NCI-H226 (cell line): Measurements from ENCODE around the gene NOMO2.
"Not testable (repeated sequence)": the region's sequence is repeated elsewhere in the genome, so short reads cannot be mapped to it uniquely, and the experiment has no call there.

ENCODE experiments used
- DNase-seq: peaks from one replicate; pipeline ENCODE4 v3.0.0-alpha.2; 2015

The NOMO2 gene

DNA sequence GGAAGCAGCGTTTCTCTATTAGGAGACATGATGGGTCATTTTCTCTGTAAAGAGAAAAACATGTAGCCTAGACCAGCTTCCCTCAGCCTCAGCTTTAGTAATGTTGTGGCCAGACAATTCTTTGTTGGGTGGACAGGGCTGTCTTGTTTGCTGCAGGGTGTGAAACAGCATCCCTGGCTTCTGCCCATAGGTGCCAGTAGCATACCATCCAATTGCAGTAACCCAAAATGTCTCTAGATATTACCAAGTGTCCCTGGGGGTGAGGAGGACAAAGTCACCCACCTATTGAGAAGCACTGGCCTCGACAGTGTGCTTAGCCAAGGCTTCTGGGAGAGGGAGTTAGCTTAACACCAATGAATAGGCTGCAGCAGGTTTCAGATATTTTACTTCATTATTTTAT, 14.0 kb upstream of the NOMO2 start:
- DNase-seq, result not testable (repeated sequence)

DNA sequence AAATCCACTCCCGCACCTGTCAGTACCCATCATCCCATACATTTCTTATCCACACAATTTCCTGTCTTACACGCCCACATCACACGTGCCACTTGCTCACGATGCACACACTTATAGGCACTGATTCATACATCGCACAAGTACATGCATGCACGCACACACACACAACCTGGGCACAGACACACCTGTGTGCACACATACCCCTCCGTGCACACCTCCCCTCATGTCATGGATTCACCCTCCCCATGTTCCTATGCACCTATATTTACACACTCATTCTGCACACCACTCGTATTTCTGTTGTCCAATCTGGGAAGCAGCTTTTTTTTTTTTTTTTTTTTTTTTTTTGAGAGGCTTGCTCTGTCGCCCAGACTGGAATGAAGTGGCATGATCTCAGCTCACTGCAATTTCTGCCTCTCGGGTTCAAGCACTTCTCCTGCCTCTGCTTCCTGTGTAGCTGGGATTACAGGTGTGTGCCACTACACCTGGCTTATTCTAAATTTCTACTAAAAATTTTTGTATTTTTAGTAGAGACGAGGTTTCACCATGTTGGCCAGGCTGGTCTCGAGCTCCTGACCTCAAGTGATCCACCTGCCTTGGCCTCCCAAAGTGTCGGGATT, 13.5 kb upstream of the NOMO2 start:
- DNase-seq, result not testable (repeated sequence)

DNA sequence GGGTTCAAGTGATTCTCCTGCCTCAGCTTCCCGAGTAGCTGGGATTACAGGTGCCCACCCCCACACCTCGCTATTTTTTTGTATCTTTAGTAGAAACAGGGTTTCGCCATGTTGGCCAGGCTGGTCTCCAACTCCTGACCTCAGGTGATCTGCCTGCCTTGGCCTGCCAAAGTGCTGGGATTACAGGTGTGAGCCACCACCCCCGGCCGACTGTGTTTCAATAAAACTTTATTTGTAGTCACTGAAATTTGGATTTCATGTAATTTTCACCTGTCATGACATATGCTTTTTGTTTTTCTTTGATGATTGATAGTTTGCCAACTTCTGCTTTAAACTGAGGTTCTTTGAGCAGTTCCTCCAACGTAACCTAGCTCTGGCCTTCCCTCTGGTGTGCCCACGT, 12.0 kb upstream of the NOMO2 start:
- DNase-seq, result not testable (repeated sequence)

DNA sequence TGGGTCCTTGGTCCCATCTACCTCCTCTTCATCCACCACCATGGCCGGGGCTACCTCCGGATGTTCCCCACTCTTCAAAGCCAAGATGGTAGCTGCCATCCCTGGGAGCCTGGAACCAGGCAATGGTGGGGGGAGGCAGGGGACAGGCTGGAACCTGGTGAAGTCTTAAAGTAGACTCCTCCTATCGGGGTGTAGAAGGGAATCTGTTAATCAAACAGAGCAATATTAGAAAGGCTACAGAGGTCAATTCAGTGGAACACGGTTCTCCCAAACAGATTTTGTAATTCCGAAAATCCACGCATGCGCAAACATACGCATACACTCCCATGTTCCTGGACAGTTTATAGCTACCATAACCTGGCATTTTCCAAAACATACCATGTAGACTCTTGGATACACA, 11.1 kb upstream of the NOMO2 start:
- not testable (repeated sequence) for DNase-seq

DNA sequence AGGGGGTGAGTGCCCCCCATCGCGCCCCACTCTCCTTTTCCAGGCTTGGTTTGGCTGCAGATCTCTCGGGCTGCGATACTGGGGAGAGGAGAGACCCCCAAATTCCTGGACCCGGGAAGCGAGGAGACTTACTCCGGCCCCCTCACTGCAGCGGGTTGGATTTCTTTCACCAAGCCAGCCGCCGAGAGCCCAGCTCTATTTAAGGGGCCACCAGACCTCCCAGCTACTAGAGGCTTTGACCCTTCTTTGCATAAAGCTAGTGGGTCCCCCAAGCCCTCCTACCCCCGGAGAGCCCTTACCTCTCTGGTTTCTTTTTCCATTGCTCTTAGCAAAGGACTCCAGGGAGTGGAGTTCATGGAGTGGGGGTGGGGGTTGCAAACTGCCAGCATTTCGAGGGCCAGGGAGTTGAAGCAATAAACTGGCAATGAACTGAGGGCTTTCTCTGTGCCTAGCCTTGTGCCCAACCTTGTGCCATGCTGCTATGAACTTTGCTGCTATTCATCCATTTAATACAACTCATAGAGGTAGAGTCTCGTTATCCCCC, 9.5 kb upstream of the NOMO2 start:
- DNase-seq, result not testable (repeated sequence)

DNA sequence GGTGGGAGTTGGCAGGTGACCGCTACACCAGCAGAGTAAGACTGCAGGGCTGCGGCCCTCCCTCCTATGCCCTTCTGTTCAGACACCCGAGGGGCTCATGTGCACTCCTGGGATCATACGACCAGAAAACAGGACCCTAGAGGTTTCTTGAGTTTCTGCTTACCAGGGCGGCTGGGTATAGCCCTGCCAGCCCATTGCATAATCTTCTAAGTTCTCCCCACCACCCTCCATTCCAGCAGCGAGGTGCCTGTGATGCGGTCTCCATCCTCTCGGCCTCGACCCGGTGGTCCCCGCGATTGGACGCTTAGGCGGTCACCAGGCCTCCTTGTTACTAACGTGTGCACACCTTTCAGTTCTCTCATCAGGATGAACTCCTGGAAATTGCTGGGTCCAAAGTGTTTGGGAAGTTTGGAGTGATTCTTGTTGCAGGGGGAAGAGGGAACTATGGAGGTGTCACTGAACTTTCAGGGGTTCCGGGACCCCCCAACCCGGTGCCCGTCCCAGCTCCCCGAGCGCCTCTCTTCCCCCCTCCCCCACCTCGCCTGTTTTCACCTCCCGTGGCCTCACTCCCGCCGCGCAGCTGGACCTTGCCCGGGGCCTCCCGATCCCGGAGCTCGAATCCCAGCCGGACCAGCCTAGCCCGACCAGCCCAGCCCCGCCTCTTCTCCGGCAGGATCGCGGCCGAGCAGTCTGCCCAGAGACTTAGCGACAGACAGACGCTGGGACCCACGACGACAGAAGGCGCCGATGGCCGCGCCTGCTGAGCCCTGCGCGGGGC, 8.8 kb upstream of the NOMO2 start:
- DNase-seq, result not testable (repeated sequence)

DNA sequence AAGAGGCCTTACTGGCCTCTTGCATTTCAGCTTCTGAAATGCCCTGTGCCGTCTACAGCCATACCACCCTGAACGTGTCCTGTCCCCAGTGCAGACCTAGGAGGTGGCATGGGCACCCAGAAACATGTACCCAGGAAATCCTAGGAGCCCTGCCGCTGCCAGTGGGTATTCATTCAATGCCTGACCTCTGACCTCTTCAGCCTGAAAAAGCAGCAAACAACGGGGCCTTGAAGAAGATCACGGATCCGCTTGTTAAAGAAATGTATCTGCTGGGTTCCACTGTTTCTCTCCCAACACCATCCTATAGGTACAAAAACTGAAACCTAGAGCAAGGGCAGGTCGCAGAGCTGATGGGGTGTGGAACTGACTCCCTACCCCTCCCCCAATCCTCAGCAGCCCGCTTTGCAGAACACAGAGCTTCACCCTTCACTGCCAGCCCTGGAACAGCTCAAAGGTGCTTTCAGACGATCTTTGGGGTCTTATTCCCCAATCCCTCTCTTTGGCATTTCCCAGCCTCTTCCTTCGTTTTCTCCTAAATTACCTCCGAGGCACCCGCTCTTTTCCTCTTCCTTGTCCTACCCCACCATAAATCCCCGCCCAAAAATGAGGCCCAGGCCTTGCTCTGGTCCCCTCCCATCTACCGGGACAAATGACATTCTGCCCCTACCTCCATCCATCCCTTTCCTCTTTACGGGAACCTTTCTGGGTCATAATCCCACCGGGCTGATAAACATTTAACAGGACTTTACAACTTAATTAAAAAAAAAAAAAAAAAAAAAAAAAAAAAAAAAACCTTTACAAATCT, 1.3 kb downstream of the NOMO2 start:
- not testable (repeated sequence) for DNase-seq

DNA sequence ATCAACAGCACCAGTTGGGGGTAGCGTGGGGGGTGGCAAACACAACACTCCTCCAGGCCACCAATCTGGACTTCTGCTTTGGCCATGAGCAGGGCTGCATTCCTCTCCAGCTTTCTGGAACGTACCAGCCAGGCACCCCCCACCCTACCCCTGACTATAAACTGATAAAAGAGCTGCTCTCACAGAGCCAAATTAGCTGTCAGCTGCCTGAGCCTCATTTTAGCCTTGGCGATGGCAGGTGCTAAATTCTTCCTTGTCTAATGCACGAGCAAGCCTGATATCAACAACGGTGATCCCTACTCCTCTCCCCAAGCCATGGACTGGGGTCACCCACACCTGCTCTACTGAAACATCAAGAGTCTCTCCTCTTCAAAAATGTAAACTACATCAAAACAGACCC, 8.2 kb downstream of the NOMO2 start:
- not testable (repeated sequence) for DNase-seq

DNA sequence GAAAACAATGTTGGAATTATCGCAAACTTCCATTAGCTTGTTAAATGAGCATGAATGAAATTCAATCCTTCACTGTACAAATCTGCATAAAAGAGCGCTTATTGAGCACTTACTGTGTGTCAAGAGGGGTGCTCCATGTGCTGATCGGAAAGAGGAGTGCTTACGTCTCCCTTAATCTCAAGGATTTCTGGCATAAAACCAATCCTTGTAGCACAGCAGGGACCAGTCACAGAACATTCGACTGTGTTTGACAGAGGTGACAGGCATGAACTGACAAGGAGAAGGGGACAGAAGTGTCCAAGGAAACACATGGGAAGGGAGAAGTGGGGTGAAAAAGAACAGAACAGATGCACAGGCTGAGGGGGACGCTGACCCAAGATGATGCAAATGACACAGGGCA, 14.5 kb downstream of the NOMO2 start:
- not testable (repeated sequence) for DNase-seq

DNA sequence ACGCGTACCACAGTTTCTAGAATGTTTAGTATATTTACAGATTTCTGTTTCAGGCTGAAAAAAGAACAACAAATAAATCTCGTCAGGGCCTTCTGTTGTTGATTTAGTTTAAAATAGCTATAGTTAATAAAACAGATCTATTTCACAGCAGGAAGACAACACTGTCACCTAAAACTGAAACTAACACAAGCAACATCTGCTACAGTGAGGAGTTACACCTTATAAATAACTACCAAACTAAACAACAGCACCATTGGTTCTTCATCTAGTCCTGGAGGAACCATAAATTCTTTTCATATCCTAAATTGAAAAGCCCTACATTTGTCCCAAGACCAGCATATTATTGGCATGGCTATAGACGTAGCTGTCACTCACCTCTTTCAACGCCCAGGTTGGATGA, 15.0 kb downstream of the NOMO2 start:
- DNase-seq, result not testable (repeated sequence)

DNA sequence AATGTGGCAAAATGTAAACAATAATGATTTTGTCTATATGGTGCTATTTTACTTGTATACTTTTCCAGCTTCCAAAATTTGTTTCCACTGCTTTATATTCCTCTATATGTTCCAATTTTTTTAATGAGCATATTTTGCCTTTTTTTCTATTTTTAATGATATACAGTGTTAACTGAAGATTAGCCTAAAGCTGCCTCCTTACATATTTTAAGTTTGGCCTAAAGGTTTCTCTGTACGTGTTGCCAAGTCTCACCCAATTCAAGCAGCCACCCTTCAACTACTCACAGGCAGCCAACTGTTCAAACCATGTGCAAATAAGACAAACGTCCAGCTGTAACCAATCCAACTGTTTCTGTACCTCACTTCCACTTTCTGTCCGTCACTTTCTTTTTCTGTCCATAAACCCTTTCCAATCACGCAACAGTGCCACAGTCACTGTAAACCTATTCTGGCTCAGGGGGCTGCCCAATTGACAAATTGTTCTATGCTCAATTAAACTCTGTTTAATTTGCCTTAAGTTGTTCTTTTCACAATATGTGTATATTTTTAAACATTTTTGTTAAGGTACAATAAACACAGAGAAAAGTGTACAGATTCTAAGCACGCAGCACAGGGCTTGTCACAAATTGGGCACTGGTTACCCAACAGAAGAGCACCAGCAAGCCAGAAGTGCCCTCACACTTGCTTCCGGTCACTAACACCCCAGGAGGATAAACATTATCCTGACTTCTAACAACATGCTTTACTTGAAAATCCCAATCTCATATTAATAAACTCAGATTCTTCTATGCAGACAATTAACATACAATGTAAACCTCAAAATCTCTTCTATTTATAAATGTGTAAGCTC, 17.4 kb downstream of the NOMO2 start:
- DNase-seq, result not testable (repeated sequence)

DNA sequence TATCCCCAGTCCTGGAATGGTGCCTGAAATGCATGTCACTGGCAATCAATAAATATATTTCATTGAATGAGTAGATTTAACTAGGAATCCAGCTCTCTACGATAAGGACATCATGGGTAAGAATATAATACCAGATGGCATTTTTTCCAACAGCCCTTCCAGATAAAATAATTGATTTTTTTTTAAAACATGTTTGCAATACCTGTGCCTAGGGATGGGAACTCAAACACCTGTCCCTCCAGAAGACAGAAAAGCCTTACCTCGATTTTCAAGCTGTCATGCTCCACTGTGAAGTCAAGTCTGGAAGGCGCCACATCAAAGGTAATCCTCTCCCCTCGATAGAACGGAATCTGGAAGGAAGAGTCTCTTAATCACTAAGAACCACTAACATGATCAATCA, 20.0 kb downstream of the NOMO2 start:
- DNase-seq, result not testable (repeated sequence)

DNA sequence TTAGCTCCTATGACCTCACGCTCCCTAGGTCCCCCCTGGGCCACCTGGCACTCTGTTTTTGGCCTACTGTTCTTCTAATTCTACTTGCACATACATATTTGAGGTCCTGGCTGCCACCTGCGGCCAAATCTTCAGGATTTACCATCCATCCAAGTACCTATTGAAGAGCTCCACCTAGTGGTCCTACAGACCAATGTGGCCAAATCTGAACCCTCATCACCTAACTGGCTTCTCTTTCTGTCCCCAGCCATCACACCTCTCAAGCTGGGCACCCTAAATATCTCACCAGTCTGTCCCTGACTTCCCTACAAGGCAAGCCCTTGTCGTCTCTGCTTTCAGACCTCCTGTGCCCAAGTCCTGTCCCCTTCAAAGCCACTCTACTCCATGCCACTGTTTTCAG, 24.9 kb downstream of the NOMO2 start:
- not testable (repeated sequence) for DNase-seq

DNA sequence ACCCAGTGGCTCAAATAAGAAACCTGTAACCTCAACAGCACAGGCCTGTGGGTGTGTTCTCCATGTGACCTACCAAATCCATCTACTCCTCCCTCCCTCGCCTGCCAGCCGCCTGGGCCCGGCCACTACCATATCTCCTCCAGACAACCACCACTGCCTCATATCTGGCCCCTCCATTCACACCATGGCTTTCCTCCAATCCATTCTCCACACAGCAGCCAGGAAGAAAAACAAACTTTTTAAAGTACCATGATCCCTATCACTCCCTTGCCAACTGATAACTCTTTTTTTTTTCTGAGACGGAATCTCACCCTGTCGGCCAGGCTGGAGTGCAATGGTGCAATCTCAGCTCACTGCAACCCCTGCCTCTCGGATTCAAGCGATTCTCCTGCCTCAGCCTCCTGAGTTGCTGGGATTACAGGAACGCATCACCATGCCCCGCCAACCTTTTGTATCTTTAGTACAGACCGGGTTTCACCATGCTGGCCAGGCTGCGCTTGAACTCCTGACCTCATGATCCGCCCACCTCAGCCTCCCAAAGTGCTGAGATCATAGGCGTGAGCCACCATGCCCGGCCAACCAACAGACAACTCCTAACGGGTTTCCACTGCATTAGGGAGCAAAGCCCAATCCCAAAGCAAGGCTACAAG, 26.3 kb downstream of the NOMO2 start:
- peak; percentile 1 for DNase-seq

DNA sequence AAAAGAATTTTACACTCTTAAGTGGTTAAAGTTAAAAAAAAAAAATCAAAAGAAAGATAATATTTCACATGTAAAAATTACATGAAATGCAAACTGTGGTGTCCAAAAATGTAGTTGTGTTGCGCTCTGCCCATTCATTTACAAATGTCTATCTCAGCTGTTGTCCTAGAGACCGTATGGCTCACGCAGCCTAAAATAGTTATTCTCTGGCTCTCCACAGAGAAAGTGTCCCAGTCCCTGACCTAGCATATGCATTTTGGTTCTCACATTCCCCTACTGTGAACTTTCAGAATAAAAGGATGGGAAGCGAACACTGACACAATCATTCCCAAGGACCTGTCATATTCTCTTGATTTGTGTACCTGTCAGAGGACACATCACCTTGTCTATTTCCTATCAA, 27.6 kb downstream of the NOMO2 start:
- DNase-seq, result not testable (repeated sequence)

DNA sequence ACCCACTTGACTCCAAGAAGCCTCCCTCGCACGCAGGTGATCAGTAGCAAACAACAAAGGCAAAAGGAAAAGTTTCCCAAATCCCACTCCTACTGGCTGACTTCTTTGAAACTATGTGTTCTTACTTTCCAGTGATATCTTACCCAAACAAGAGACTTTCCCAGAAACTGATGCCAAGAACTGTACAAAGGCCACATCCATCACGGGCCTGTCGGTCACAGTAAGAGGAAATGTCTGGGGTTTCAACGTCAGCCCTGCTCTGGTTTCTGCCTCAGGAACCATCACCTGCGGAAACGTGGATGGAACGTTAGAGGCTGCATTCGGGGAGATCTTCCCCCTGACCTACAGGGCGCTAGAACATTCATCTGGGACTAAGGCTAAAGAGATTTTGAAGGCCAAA, 30.6 kb downstream of the NOMO2 start:
- not testable (repeated sequence) for DNase-seq

DNA sequence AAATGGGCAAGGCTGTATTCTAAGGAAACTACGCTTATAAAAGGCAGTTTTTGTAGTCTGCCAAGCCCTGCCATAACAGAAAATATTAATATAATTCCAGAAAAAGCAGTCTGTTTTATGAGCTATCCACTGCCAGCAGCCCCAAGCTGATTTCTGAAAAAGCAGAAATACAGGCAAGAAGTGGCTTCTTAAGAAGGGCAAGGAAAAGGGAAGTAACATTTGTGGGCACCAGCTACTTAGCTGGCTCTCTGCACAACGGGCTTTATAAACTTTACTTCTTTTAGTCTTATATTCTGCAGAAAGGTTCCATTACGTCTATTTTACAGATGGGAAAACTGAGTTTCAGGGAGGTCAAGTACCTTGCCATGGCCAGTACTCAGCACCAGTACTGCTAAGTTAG, 31.6 kb downstream of the NOMO2 start:
- DNase-seq, result not testable (repeated sequence)

DNA sequence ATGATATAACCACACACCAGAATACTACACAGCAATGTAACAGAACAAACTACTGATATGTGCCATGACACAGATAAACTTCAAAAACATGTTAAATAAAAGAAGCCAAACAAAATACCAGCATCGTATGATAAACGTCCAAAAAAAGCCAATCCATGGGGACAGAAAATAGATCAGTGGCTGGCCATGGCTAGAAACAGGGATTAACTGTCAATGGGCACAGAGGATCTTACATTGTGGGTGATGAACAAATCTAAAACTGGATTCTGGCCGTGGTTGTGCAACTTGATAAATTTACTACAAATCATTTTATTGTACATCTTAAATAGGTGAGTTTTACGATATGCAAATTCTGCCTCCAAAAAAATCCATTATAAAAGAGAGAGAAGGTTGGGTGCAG, 35.4 kb downstream of the NOMO2 start:
- DNase-seq, result not testable (repeated sequence)

DNA sequence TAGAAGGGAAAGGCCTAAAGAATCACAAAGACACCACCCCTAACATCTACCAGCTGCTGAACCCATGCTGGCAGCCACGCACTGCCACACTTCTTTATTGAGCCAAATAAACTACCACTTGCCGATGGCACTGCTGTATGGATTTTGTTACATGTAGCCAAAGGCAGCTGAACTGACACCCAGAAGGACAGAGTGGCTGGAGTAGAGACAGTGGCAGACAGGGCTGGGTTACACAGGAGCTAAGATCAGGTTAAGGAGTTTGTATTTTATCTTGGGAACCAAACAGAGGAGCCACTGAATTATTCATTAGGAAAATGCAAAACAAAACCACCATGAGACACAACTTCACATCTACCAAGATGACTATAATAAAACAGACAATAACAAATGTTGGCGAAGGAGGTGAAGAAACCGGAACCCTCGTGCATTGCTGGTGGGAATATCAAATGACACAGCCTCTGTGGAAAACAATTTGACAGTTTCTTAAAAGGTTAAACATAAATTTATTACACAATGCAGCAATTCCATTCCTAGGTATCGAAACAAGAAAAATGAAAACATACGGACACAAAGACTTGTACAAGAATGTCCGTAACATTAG, 35.9 kb downstream of the NOMO2 start:
- DNase-seq, result not testable (repeated sequence)

DNA sequence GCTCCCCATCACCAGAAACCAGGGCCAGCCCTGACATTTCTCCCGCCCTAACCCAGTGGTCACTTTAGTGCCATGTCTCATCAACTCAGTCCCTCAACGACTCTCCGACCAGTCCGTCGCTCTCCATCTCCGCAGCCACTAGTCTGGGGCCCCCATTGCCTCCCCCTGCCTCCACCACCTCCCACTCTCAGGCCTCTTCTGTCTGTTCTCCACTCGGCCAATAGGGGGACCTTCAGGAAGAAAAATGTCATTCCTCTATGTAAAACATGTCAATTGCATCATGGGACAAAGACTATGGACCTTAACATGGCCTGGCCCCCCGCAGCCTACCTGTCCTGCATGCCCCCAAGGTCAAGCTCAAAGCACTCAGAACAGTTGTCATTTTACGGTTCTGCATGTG, 39.3 kb downstream of the NOMO2 start:
- not testable (repeated sequence) for DNase-seq

DNA sequence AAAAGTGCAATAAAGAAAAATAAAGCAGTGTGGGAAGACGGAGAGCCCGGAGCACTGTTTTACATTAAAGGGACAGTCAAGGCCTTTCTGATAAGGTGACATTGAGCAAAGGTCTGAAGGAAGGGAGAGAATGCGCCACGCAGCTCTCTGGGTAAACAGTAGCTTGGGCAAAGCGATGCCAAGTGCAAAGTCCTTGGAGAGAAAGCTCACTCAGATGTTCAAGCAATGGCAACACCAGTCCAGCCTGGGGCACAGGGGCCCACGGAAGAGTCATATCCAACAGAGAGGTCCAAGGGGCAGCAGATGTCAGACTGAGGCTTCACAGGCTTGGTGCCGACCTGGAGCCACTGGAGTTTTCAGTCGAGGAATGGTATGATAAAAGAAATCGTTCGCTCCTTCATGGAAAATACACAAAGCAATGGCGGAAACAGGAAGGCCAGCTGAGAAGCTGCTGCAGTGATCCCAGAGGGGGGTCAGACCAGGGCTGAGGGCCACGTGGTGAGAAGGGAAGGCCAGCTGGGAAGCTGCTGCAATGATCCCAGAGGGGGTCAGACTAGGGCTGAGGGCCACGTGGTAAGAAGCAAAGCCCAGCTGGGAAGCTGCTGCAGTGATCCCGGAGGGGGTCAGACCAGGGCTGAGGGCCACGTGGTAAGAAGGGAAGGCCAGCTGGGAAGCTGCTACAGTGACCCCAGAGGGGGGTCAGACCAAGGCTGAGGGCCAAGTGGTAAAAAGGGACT, 40.3 kb downstream of the NOMO2 start:
- not testable (repeated sequence) for DNase-seq
